HepG2 (cell line): ENCODE measurements around the gene CD300LD. TPM values are rescaled to one million over a fixed set of nuclear protein-coding genes. Genes with fewer than 3 reads are reported as not detected.

ENCODE experiments used
- ATAC-seq: fragments of 200-7000 bp; cut with Tn5 transposase; 3 replicates; pipeline ENCODE4 v1.9.1; 2020; ENCODE audit warnings: mild to moderate bottlenecking, moderate library complexity
- BruUV-seq: library from RNA; stranded (reverse); fragments of 400-500 nt; replicated peaks from 2 replicates; lab custom pipeline; 2021; lab: Mats Ljungman, UMichigan
- CTCF ChIA-PET: fragments of 300-600 bp; formaldehyde crosslinking; extraction: SDS; loops from one replicate; lab custom pipeline; 2021; ENCODE audit warnings: low total read pairs, inconsistent platforms, low intra/inter-chr PET ratio; lab: Yijun Ruan, JAX
- POLR2A ChIA-PET: fragments of 350-600 bp; sonication (Branson Sonifier 250); formaldehyde crosslinking; loops from one replicate; lab custom pipeline; 2020; ENCODE audit warnings: antibody characterized with exemption, inconsistent platforms; lab: Yijun Ruan, JAX
- DNase-seq: peaks from one replicate; pipeline ENCODE4 v3.0.0-alpha.2; 2015; ENCODE audit warnings: low spot score
- FAIRE-seq: peaks from 3 replicates; lab custom pipeline; 2011; peaks lifted over from hg19 to GRCh38; lab: Jason Lieb, UNC
- H2AFZ ChIP-seq: one replicate; pipeline ENCODE4 v1.6.1; 2011; ENCODE audit warnings: low read length, inconsistent platforms
- H3K27ac ChIP-seq: fragments of 300-600 bp; 3 replicates; pipeline ENCODE4 v1.8.0; 2011; ENCODE audit warnings: mixed run types, mild to moderate bottlenecking, mixed read lengths, low read length, inconsistent platforms; ENCODE audit not compliant: insufficient read depth; ENCODE audit errors: extremely low read length
- H3K27me3 ChIP-seq, 2 experiments: fragments of 200-600 bp in 1 of 2; 2 replicates in 1 of 2; 3 replicates in 1 of 2; pipeline versions ENCODE4 v1.6.0 to v1.8.0; 2011; ENCODE audit warnings: low read length in 2 of 2, mild to moderate bottlenecking in 2 of 2, moderate library complexity in 2 of 2, inconsistent platforms in 1 of 2; ENCODE audit not compliant: insufficient read depth in 2 of 2, control insufficient read depth in 1 of 2
- H3K36me3 ChIP-seq, 2 experiments: fragments of 200-600 bp in 1 of 2; replicated peaks in 1 of 2; 2 replicates in 1 of 2; 3 replicates in 1 of 2; pipeline versions ENCODE4 v1.5.1 to v1.8.0; 2011; ENCODE audit warnings: low read length in 2 of 2, inconsistent platforms in 1 of 2; ENCODE audit not compliant: insufficient read depth in 2 of 2, control insufficient read depth in 1 of 2
- H3K4me1 ChIP-seq: 2 replicates; pipeline ENCODE4 v1.5.1; 2012; ENCODE audit warnings: low read length, inconsistent platforms; ENCODE audit not compliant: insufficient read depth
- H3K4me2 ChIP-seq: 2 replicates; pipeline ENCODE4 v1.6.0; 2011; ENCODE audit warnings: low read depth, low read length, inconsistent platforms
- H3K4me3 ChIP-seq, 3 experiments: fragments of 200-600 bp in 1 of 3; sonication (generic), shearing (Covaris generic) in 1 of 3; replicated peaks in 1 of 3; 2 replicates each; pipeline ENCODE4 v1.5.1; 2011 to 2016; ENCODE audit warnings: low read length in 3 of 3, inconsistent platforms in 2 of 3, low read depth in 2 of 3, mild to moderate bottlenecking in 2 of 3, control low read depth in 1 of 3, mixed read lengths in 1 of 3; ENCODE audit not compliant: insufficient read depth in 1 of 3
- H3K79me2 ChIP-seq: one replicate; pipeline ENCODE4 v1.6.1; 2011; ENCODE audit warnings: low read length, inconsistent platforms; ENCODE audit not compliant: insufficient read depth
- H3K9ac ChIP-seq: 2 replicates; pipeline ENCODE4 v1.6.0; 2011; ENCODE audit warnings: mild to moderate bottlenecking, low read depth, low read length, inconsistent platforms; ENCODE audit not compliant: insufficient read depth
- H3K9me3 ChIP-seq: 2 replicates; pipeline ENCODE4 v1.5.1; 2012; ENCODE audit warnings: mild to moderate bottlenecking, low read length
- H4K20me1 ChIP-seq: 2 replicates; pipeline ENCODE4 v1.6.0; 2011; ENCODE audit warnings: inconsistent platforms, mild to moderate bottlenecking, low read length, moderate library complexity; ENCODE audit not compliant: insufficient read depth
- ATM ChIP-seq: fragments of 450-650 bp; IDR thresholded peaks from 2 replicates; pipeline ENCODE4 v1.7.1; 2017; ENCODE audit warnings: mild to moderate bottlenecking, borderline replicate concordance
- FOXA1 ChIP-seq, 2 experiments: fragments of 450-650 bp in 1 of 2; sonication (generic) in 1 of 2; formaldehyde crosslinking in 1 of 2; IDR thresholded peaks; 2 replicates each; pipeline versions ENCODE4 v1.4.0 to v1.6.1; 2016 to 2020; ENCODE audit warnings: missing genetic modification reagents in 1 of 2
- HOXA9 ChIP-seq: sonication (generic); formaldehyde crosslinking; IDR thresholded peaks from 2 replicates; pipeline ENCODE4 v1.8.1; 2022; ENCODE audit warnings: missing genetic modification reagents, mild to moderate bottlenecking, moderate library complexity, borderline replicate concordance
- NBN ChIP-seq: fragments of 450-650 bp; conservative IDR thresholded peaks from 2 replicates; pipeline ENCODE4 v1.6.1; 2017
- NFRKB ChIP-seq: fragments of 450-650 bp; IDR thresholded peaks from 2 replicates; pipeline ENCODE4 v1.6.1; 2017
- NONO ChIP-seq, 2 experiments: fragments of 450-650 bp in 1 of 2; sonication (generic) in 1 of 2; formaldehyde crosslinking in 1 of 2; IDR thresholded peaks in 1 of 2; conservative IDR thresholded peaks in 1 of 2; 2 replicates each; pipeline versions ENCODE4 v1.6.1 to v1.8.0; 2017 to 2022; ENCODE audit warnings: mild to moderate bottlenecking in 1 of 2, missing genetic modification reagents in 1 of 2, moderate library complexity in 1 of 2
- RAD51 ChIP-seq: fragments of 450-650 bp; IDR thresholded peaks from 2 replicates; pipeline ENCODE4 v1.6.1; 2016; ENCODE audit warnings: borderline replicate concordance
- ZNF282 ChIP-seq: fragments of 450-650 bp; IDR thresholded peaks from 2 replicates; pipeline ENCODE4 v1.6.1; 2018; ENCODE audit not compliant: partially characterized antibody
- WGBS: methylation state at CpG from one replicate; pipeline ENCODE4 v1.1.6; 2017; ENCODE audit warnings: low lambda C conversion rate; 5-methylcytosine and 5-hydroxymethylcytosine counted together
- in situ Hi-C: cut with HindIII; loops from 2 replicates; pipeline ENCODE4 v1.10.0; 2017; ENCODE audit warnings: low pct_unique_long_range_greater_than_20kb; ENCODE audit not compliant: extremely low pct_ligation_motif_present
- intact Hi-C: fragments of 100-400 bp; cut with micrococcal nuclease; formaldehyde crosslinking; loops from one replicate; pipeline ENCODE4 v1.10.0; 2022; ENCODE audit not compliant: unreplicated experiment
- polyA plus RNA-seq, 8 experiments: library from polyadenylated mRNA; depleted of rRNA in 3 of 8; stranded (reverse) in 7 of 8; unstranded in 1 of 8; fragments of >200 nt; fragmentation: Illumina TruSeq in 4 of 8; extraction: Trizol in 4 of 8; gene quantifications; 2 replicates each; pipeline versions ENCODE4 v1.2.1 to v1.2.3, GENCODE V29; 2011 to 2016; ENCODE audit warnings: low read depth in 4 of 8, missing spikeins in 1 of 8, mixed read lengths in 1 of 8; ENCODE audit not compliant: insufficient read depth in 1 of 8
- total RNA-seq, 5 experiments: library from RNA; depleted of rRNA; stranded (reverse); fragments of >200 nt; fragmentation: Illumina TruSeq; extraction: Trizol; gene quantifications; 2 replicates each; pipeline ENCODE4 v1.2.3, GENCODE V29; 2016; ENCODE audit warnings: low read depth in 1 of 5
- TF ChIP-seq, protein P1 (sequence below): IDR thresholded peaks from 2 replicates; pipeline ENCODE4 v1.6.1; 2016; ENCODE audit warnings: low read depth, borderline replicate concordance
- TF ChIP-seq, protein P2 (sequence below): fragments of 450-650 bp; IDR thresholded peaks from 2 replicates; pipeline ENCODE4 v1.6.1; 2016
- TF ChIP-seq, protein P3 (sequence below), 2 experiments: fragments of 450-650 bp in 1 of 2; sonication (generic) in 1 of 2; formaldehyde crosslinking in 1 of 2; IDR thresholded peaks; 2 replicates each; pipeline versions ENCODE4 v1.6.1 to v1.8.0; 2016 to 2022; ENCODE audit warnings: antibody characterized with exemption in 1 of 2, mild to moderate bottlenecking in 1 of 2, missing genetic modification reagents in 1 of 2
- TF ChIP-seq, protein P4 (sequence below): sonication (generic); formaldehyde crosslinking; IDR thresholded peaks from 2 replicates; pipeline ENCODE4 v1.8.1; 2023; ENCODE audit warnings: mild to moderate bottlenecking, moderate library complexity, missing genetic modification reagents

Gene CD300LD
- total and polyA plus RNA-seq, 2 of the 13 experiments (the other 11 are each of a cell fraction or from before 2014, with no cell fraction given), result not detected

DNA sequence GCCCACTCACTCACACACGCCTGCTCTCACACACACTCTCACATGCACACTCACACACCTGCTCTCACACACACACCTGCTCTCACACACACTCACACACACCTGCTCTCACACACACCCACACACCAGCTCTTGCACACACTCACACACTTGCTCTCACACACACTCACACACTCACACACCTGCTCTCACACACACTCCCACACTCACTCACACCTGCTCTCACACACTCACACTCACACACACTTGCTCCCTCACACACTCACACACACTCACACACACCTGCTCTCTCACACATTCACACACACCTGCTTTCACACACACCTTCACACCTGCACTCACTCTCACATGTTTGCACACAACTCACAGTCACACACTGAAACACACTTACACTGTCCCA lies 28.7 kb downstream of the CD300LD start:
- peaks cover 7 to 53% of the 10 kb centered on the region in 2 experiments for H3K27me3 ChIP-seq
- no TSS peak for BruUV-seq
- 3% methylated on average over 1 of the region's 1 CpG for whole genome bisulfite sequencing
- intact Hi-C loops, result no loop called here
- ATAC-seq, result no peak
- H3K36me3 ChIP-seq, result no peaks in the 10 kb centered on the region
- H3K9me3 ChIP-seq, result no peaks in the 10 kb centered on the region
- no peaks in the 10 kb centered on the region for H3K4me1 ChIP-seq
- no peaks in the 10 kb centered on the region for H4K20me1 ChIP-seq
- FAIRE-seq, result no peak
- in situ Hi-C loops, result no loop called here
- H3K4me2 ChIP-seq, result no peak overlapping the region
- ChIA-PET POLR2A (no interaction called here), CTCF (no interaction called here)
- no peaks in the 10 kb centered on the region for H3K79me2 ChIP-seq
- H2AFZ ChIP-seq, result no peak overlapping the region
- H3K9ac ChIP-seq, result no peak overlapping the region
- H3K4me3 ChIP-seq, result no peak overlapping the region
- DNase-seq, result no peak
- H3K27ac ChIP-seq, result no peak overlapping the region
- TF ChIP-seq ATM (peak; percentile 83; the same call in 1 of the 2 replicates), ZNF282 (peak; percentile 90), RAD51 (peak; percentile 45), HOXA9 (CRISPR knock-in tag) (peak; percentile 57; the same call in 1 of the 2 replicates), NFRKB (peak; percentile 6; the same call in 1 of the 2 replicates), NONO (IDR thresholded peaks at IDR 0.05) (0 out of 2 replicates have a peak, but pooled peaks have one; percentile 5), NONO (CRISPR knock-in tag; conservative IDR thresholded peaks at IDR 0.05) (no peak), NBN (peak; percentile 95; the same call in 1 of the 2 replicates), FOXA1 (IDR thresholded peaks at IDR 0.05) (peak; percentile 54; the same call in 1 of the 2 replicates), FOXA1 (CRISPR knock-in tag; IDR thresholded peaks at IDR 0.05) (no peak)
- TF ChIP-seq, protein P1, sequence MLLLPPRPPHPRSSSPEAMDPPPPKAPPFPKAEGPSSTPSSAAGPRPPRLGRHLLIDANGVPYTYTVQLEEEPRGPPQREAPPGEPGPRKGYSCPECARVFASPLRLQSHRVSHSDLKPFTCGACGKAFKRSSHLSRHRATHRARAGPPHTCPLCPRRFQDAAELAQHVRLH, result no peak
- TF ChIP-seq, protein P2, sequence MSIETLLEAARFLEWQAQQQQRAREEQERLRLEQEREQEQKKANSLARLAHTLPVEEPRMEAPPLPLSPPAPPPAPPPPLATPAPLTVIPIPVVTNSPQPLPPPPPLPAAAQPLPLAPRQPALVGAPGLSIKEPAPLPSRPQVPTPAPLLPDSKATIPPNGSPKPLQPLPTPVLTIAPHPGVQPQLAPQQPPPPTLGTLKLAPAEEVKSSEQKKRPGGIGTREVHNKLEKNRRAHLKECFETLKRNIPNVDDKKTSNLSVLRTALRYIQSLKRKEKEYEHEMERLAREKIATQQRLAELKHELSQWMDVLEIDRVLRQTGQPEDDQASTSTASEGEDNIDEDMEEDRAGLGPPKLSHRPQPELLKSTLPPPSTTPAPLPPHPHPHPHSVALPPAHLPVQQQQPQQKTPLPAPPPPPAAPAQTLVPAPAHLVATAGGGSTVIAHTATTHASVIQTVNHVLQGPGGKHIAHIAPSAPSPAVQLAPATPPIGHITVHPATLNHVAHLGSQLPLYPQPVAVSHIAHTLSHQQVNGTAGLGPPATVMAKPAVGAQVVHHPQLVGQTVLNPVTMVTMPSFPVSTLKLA, result peak; percentile 49
- TF ChIP-seq, protein P3, sequence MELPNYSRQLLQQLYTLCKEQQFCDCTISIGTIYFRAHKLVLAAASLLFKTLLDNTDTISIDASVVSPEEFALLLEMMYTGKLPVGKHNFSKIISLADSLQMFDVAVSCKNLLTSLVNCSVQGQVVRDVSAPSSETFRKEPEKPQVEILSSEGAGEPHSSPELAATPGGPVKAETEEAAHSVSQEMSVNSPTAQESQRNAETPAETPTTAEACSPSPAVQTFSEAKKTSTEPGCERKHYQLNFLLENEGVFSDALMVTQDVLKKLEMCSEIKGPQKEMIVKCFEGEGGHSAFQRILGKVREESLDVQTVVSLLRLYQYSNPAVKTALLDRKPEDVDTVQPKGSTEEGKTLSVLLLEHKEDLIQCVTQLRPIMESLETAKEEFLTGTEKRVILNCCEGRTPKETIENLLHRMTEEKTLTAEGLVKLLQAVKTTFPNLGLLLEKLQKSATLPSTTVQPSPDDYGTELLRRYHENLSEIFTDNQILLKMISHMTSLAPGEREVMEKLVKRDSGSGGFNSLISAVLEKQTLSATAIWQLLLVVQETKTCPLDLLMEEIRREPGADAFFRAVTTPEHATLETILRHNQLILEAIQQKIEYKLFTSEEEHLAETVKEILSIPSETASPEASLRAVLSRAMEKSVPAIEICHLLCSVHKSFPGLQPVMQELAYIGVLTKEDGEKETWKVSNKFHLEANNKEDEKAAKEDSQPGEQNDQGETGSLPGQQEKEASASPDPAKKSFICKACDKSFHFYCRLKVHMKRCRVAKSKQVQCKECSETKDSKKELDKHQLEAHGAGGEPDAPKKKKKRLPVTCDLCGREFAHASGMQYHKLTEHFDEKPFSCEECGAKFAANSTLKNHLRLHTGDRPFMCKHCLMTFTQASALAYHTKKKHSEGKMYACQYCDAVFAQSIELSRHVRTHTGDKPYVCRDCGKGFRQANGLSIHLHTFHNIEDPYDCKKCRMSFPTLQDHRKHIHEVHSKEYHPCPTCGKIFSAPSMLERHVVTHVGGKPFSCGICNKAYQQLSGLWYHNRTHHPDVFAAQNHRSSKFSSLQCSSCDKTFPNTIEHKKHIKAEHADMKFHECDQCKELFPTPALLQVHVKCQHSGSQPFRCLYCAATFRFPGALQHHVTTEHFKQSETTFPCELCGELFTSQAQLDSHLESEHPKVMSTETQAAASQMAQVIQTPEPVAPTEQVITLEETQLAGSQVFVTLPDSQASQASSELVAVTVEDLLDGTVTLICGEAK (IDR thresholded peaks at IDR 0.05), result peak; percentile 32; the same call in 1 of the 2 replicates
- TF ChIP-seq, protein P3 (CRISPR knock-in tag; IDR thresholded peaks at IDR 0.05), result no peak
- TF ChIP-seq, protein P4, sequence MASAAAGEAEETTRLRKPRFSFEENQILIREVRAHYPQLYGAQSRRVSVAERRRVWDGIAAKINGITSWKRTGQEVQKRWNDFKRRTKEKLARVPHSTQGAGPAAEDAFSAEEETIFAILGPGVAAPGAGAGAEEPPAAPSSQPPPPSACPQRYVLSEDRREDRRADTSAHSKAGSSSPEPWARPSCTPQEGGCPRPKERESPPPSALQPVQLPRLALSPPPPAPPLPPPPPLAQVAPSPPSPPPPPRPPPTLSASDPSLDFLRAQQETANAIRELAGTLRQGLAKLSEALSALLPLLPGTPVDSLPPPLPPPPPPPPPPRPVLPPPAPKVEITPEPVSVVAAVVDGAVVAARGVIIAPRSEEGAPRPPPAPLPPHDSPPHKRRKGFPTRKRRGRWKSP (CRISPR knock-in tag), result no peak
